Endodermal cell (in vitro differentiated cells): ENCODE data around the gene GJB1. TPM values are rescaled to one million over a fixed set of nuclear protein-coding genes. Genes with fewer than 3 reads are reported as not detected.

Source experiments
- DNase-seq: peaks from one replicate; pipeline ENCODE4 v3.0.0-alpha.2; 2017
- H3K27ac ChIP-seq: 2 replicates; pipeline ENCODE4 v1.5.1; 2013; ENCODE audit warnings: mild to moderate bottlenecking, low read depth, low read length, moderate library complexity
- H3K27me3 ChIP-seq: 2 replicates; pipeline ENCODE4 v1.6.1; 2013; ENCODE audit warnings: mild to moderate bottlenecking, low read length, moderate library complexity; ENCODE audit not compliant: insufficient read depth, control insufficient read depth, poor library complexity, severe bottlenecking
- H3K36me3 ChIP-seq: 2 replicates; pipeline ENCODE4 v1.7.0; 2013; ENCODE audit warnings: mild to moderate bottlenecking, low read length, moderate library complexity; ENCODE audit not compliant: control insufficient read depth, insufficient read depth
- H3K4me1 ChIP-seq: one replicate; pipeline ENCODE4 v1.7.0; 2013; ENCODE audit warnings: low read length; ENCODE audit not compliant: control insufficient read depth, insufficient read depth
- H3K4me3 ChIP-seq: 2 replicates; pipeline ENCODE4 v1.5.1; 2013; ENCODE audit warnings: mild to moderate bottlenecking, low read length, moderate library complexity
- H3K9ac ChIP-seq: 2 replicates; pipeline ENCODE4 v1.6.1; 2013; ENCODE audit warnings: mild to moderate bottlenecking, low read length, moderate library complexity; ENCODE audit not compliant: poor library complexity, severe bottlenecking; ENCODE audit errors: extremely low read depth
- H3K9me3 ChIP-seq: 2 replicates; pipeline ENCODE4 v1.6.1; 2013; ENCODE audit warnings: mild to moderate bottlenecking, low read length, moderate library complexity; ENCODE audit not compliant: control insufficient read depth
- H3K27ac Mint-ChIP-seq: 2 replicates; pipeline ENCODE4 v1.8.0; 2020; ENCODE audit warnings: mixed read lengths
- H3K27me3 Mint-ChIP-seq: 2 replicates; pipeline ENCODE4 v1.8.0; 2021; ENCODE audit warnings: mild to moderate bottlenecking, mixed read lengths; ENCODE audit not compliant: insufficient read depth
- H3K36me3 Mint-ChIP-seq: 2 replicates; pipeline ENCODE4 v1.8.0; 2020; ENCODE audit warnings: low read depth, mixed read lengths
- H3K4me1 Mint-ChIP-seq: 2 replicates; pipeline ENCODE4 v1.8.0; 2020; ENCODE audit warnings: mixed read lengths
- H3K4me3 Mint-ChIP-seq: 2 replicates; pipeline ENCODE4 v1.8.0; 2020; ENCODE audit warnings: mild to moderate bottlenecking, moderate library complexity, mixed read lengths
- H3K9me3 Mint-ChIP-seq: 2 replicates; pipeline ENCODE4 v1.8.0; 2020; ENCODE audit warnings: mild to moderate bottlenecking, mixed read lengths
- CTCF ChIP-seq: fragments of 200-600 bp; sonication (generic); conservative IDR thresholded peaks from 2 replicates; pipeline ENCODE4 v1.5.0; 2021; ENCODE audit warnings: antibody characterized with exemption, mild to moderate bottlenecking
- WGBS, 2 experiments: methylation state at CpG; one replicate each; pipeline versions ENCODE4 v1.1.5 to v1.1.7; 2013; ENCODE audit warnings: missing lambda C conversion rate in 2 of 2, mixed read lengths in 1 of 2; ENCODE audit not compliant: insufficient coverage in 1 of 2, insufficient read length in 1 of 2; 5-methylcytosine and 5-hydroxymethylcytosine counted together
- total RNA-seq, 2 donors: library from RNA; stranded (reverse); fragmentation: NEBNext Ultra II Directional in 1 of 2; extraction: Animal tissue kit (Norgen Biotek cat#: 25700) in 1 of 2; gene quantifications; 2 replicates in 1 of 2; 3 replicates in 1 of 2; pipeline ENCODE4 v1.2.1, GENCODE V29; 2021

GJB1 gene
- total RNA-seq, 2 donors from 2014 or later = 0.91 to 1.4 TPM

- peaks cover 1% of the 10 kb centered on the region for H3K27me3 Mint-ChIP-seq
Observed at GRCh38 chrX:71224098-71224708, 1.2 kb downstream of the GJB1 start.

GRCh38 chrX:71225009-71225408 lies 2.0 kb downstream of the GJB1 start:
- H3K27me3 Mint-ChIP-seq = peaks cover 1% of the 10 kb centered on the region
- no peak for TF ChIP-seq CTCF
- H3K4me1 Mint-ChIP-seq = peaks cover 23% of the 10 kb centered on the region
- no peak overlapping the region for H3K4me3 Mint-ChIP-seq
- WGBS, 2 experiments = 56% methylated on average over 2 of the region's 2 CpGs; no CpG with 5 or more reads in 1 of the 2 experiments
- no peaks in the 10 kb centered on the region for H3K36me3 ChIP-seq
- H3K9me3 ChIP-seq = no peaks in the 10 kb centered on the region
- H3K4me3 ChIP-seq = no peak overlapping the region
- no peak overlapping the region for H3K27ac Mint-ChIP-seq
- H3K27ac ChIP-seq = no peak overlapping the region
- peaks cover 4% of the 10 kb centered on the region for H3K4me1 ChIP-seq
- H3K36me3 Mint-ChIP-seq = no peaks in the 10 kb centered on the region
- no peak for DNase-seq
- H3K9ac ChIP-seq = no peak overlapping the region
- H3K27me3 ChIP-seq = no peaks in the 10 kb centered on the region
- peaks cover 78% of the 10 kb centered on the region for H3K9me3 Mint-ChIP-seq

More at GRCh38 chrX:71224098-71224708, 1.2 kb downstream of the GJB1 start:
- H3K27me3 ChIP-seq = no peaks in the 10 kb centered on the region
- no peak overlapping the region for H3K4me3 ChIP-seq
- 80 to 82% methylated on average over 2 to 31 of the region's 32 CpGs for WGBS, 2 experiments
- H3K36me3 ChIP-seq = no peaks in the 10 kb centered on the region
- TF ChIP-seq CTCF = no peak
- no peaks in the 10 kb centered on the region for H3K9me3 ChIP-seq
- H3K27ac ChIP-seq = no peak overlapping the region
- no peak overlapping the region for H3K9ac ChIP-seq
- peaks cover 4% of the 10 kb centered on the region for H3K4me1 ChIP-seq
- no peak overlapping the region for H3K27ac Mint-ChIP-seq
- peak; percentile 51 for DNase-seq
- H3K4me3 Mint-ChIP-seq = no peak overlapping the region
- peaks cover 70% of the 10 kb centered on the region for H3K9me3 Mint-ChIP-seq
- peaks cover 23% of the 10 kb centered on the region for H3K4me1 Mint-ChIP-seq
- H3K36me3 Mint-ChIP-seq = no peaks in the 10 kb centered on the region

GRCh38 chrX:71225676-71226075 lies 2.7 kb downstream of the GJB1 start:
- H3K9me3 Mint-ChIP-seq = peaks cover 73% of the 10 kb centered on the region
- WGBS, 2 experiments = 71 to 80% methylated on average over 1 to 5 of the region's 5 CpGs
- Histone ChIP-seq H3K9me3 (no peaks in the 10 kb centered on the region), H3K27me3 (no peaks in the 10 kb centered on the region), H3K36me3 (no peaks in the 10 kb centered on the region), H3K4me1 (peaks cover 4% of the 10 kb centered on the region), H3K9ac (no peak overlapping the region), H3K4me3 (no peak overlapping the region), H3K27ac (no peak overlapping the region)
- H3K36me3 Mint-ChIP-seq = no peaks in the 10 kb centered on the region
- no peak overlapping the region for H3K4me3 Mint-ChIP-seq
- H3K27me3 Mint-ChIP-seq = peaks cover 1% of the 10 kb centered on the region
- no peak overlapping the region for H3K27ac Mint-ChIP-seq
- peaks cover 23% of the 10 kb centered on the region for H3K4me1 Mint-ChIP-seq
- no peak for TF ChIP-seq CTCF
- no peak for DNase-seq
